GM18909 (cell line): ENCODE results near the gene SLC25A44.

ENCODE experiments used
- ATAC-seq: cut with Tn5 transposase; IDR thresholded peaks from one replicate; pipeline ENCODE4 v1.9.1; 2021; ENCODE audit warnings: mild to moderate bottlenecking; ENCODE audit not compliant: unreplicated experiment, poor library complexity

SLC25A44 gene

DNA sequence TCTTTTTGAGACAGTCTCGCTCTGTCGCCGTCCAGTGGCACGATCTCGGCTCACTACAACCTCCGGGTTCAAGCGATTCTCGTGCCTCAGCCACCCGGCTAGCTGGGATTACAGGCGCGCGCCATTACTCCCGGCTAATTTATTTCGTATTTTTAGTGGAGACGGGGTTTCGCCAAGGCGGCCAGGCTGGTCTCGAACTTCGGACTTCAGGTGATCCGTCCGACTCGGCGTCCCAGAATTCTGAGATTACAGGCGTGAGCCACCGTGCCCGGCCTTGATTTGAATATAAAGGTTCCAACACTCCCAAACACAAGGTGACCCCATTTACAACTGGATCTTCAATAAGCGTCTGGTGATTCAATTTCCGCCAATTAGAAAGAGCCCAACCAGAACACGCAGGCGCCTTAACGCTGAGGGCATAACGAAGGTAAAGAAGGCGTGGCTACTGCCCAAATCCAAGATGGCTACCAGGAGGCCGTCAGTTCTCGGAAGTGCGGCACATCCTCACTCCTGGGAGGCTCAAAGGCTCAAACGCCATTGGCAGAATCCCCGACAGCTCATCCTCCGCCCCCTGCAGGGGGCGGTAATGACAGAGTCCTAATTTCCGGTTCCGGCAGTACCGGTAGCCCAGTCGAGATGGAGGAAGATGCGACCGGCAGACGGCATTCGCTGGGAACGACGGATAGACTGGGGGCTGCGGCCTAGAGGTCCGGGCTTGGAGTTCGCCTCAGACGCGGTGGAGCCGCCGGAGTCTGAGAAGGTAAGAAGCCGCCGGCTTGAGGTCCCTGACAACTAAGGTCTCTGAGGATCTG, at the start of gene SLC25A44:
SLC25A44 (plus strand) TSS at position 617 of the 812 bp plus-strand sequence. CDS start 5,744 bp downstream, outside the sequence.
- peak; percentile 93 for ATAC-seq

DNA sequence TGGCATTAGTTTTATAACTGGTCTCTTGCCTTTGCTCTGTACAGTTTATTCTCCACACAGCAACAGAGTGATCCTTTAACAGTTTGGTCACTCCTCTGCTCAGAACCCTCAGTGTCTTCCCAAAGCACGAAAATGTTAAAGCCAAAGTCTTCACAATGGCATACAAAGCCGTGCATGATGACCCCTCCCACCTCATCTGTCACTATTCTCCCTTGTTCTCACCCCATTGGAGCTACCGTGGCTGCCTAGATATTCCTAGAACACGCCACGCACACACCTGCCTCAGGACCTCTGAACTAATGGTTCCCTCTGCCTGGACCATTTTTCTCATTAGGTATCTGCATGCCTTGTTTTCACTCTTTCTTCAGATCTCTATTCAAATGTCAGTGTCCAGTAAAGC, 49.2 kb upstream of the SLC25A44 start:
- ATAC-seq, result no peak

- ATAC-seq, result no peak
These were observed 48.3 kb upstream of the SLC25A44 start for GRCh38 chr1:156145650-156146019.

- no peak for ATAC-seq
These were observed 47.7 kb upstream of the SLC25A44 start for GRCh38 chr1:156146020-156146768.

DNA sequence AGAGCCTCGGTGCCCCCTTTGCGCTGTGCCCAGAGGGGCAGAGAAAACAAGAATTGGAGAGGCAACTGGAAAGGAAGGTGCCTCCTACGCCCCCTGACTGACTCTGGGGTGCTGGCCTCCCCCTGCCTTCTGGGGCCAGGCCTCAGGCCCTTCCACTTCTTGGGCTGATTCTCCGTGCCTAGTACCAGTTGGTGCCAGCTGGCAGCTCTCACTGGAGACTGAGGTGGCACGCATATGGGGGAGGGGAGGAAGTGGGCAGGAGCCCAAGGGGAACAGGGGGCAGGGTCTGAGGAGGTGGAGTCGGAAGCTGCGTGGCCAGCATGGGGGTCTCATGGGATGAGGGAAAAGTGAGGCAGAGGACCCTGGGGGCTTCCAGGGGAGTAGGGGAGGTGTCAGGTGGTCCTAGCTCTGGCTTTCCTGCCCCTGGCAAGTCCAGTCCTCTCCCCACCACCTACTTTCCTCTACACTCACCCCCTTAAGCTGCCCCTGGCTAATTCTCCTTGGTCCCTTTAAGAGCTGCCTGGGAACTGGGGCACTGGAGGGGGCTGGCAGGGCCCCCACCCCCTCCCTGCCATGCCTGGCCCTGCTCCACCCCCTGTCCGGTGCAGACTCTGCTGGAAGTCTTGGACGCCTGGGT, 47.0 kb upstream of the SLC25A44 start:
- ATAC-seq, result no peak

DNA sequence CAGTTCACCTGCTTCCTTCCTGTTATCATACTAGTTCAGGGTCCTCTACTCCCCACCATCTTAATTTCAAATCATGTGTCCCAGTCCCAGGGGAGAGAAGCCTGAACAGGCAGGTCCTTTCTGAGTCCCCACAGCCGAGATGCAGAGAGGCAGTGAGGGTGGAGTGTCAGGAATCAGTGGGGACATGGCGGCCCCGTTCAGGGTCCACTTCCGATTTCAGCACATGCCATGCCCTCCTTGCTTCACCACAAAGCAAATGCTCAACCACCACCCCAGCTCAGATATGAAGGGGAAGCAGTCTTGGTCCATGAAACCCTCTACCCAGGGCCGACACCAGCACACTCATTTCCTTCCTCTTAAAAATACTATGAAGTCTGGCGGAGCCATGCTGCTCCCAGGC, 45.7 kb upstream of the SLC25A44 start:
- no peak for ATAC-seq

GRCh38 chr1:156149374-156150332, 44.3 kb upstream of the SLC25A44 start:
- ATAC-seq, result peak; percentile 42

GRCh38 chr1:156150333-156151011, 43.4 kb upstream of the SLC25A44 start:
- ATAC-seq, result no peak

DNA sequence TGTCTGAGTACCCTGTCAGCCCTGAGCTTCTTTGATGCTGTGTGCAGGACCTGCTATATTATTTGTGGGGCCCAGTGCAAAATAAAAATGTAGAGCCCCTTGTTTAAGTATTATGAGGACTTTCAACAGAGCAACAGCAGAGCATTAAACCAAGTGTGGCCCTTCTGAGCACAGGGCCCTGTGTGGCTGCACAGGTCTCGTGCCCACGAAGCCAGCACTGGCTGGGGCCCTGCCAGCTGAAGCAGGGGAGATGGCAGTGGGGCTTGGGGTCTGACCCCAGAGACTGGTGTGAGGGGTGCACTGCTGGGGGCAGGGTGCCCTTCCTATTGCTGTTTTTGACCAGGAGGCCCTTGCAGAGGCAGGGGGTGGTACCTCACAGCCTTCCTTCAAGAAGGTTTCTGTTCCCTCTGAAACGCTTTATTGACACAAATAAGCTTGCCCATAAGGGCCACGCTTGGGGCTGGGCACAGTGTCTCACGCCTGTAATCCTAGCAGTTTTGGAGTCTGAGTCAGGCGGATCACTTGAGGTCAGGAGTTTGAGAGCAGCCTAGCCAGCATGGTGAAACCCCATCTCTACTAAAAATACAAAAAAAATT, 42.7 kb upstream of the SLC25A44 start:
- no peak for ATAC-seq

DNA sequence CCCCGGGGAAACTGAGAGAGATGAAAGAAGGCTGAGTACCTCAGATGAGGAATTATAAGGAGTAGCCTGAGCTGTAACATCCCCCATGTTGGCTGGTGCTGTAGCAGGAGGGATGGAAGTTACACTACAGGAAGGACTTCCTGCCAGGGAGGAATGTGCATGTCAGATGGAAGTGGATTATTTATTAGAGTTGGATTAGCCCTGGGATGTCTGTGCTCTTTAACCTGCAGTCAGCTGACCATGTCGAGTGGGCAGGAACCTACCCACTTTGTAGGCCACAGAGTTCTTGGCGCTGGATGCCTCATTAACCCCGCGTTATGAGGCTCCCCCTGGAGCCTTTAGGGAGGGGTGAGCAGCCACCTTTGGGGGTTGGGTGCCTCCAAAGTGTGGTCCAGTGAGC, 41.3 kb upstream of the SLC25A44 start:
- no peak for ATAC-seq

GRCh38 chr1:156153362-156153761, 40.5 kb upstream of the SLC25A44 start, which contains the start of gene SEMA4A:
Gene SEMA4A, plus strand, starts transcription at chr1:156153585. Its CDS starts 994 bp downstream, at chr1:156154579.
- ATAC-seq, result no peak

GRCh38 chr1:156154317-156154749, 39.6 kb upstream of the SLC25A44 start:
- ATAC-seq, result peak; percentile 56

- ATAC-seq, result no peak
These were observed 38.0 kb upstream of the SLC25A44 start for GRCh38 chr1:156155756-156156510.

- no peak for ATAC-seq
These were observed 36.4 kb upstream of the SLC25A44 start for GRCh38 chr1:156157506-156157905.

DNA sequence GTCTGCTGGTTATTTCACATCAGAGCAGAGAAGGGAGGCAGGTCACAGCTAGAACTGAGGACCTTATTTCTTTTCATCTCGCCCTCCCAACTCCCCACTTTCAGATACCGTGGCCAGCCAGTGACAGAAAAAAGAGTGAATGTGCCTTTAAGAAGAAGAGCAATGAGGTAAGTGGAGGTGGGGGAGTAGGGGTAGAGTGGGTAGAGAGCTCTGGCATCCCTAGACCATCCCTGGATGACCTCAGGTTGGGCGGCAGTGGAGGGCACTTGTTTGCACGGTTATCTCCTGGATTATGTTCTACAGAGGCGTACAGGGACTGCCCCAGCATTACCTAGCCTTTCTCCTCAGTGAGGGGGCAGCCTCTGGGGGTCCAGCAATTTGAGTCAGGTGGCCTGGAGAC, 35.9 kb upstream of the SLC25A44 start:
- no peak for ATAC-seq

DNA sequence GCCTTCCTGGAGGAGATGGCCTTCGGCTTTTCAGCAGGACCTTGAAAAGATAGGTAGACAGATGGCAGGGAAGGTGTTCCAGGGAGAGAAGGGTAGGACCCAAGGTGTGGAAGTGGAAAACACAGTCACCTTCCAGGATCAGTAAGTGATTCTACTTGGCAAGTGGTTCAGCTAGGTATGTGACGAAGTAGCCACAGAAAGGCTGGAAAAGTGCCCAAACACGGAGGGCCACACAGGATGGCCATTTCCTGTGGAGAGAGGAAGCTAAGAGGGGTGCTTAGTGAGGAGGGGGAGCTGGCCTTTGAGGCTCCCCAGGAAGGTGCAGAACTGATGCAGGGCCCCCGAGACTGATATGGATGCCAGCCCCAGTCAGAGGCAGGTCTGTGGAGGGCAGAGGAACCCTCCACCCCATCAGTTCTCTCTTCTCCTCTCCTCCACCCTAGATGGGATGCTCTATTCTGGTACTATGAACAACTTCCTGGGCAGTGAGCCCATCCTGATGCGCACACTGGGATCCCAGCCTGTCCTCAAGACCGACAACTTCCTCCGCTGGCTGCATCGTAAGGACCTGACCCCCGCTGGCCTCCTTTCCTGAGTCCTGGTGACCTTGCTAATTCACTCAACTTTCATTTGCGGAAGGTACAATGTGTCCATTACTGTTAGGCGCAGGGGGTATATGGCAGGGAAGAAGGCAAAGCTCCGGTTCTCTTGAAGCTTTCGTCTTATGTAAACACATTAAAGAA, 33.7 kb upstream of the SLC25A44 start:
- no peak for ATAC-seq

DNA sequence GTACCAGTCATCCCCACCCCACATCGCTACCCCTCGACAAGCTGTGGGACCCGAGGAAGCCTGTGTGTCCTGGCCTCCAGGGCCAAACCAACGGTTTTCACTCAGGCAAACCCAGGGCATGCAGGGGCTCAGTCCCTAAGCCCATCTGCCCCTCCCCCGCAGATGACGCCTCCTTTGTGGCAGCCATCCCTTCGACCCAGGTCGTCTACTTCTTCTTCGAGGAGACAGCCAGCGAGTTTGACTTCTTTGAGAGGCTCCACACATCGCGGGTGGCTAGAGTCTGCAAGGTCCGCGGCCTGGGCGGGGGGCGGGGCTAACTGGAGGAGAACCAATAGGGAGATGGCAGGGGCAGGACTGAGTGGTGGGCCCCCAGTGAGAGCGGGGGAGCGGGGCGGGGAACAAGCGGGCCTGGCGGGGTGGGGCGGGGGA, 33.1 kb upstream of the SLC25A44 start:
- no peak for ATAC-seq
